Eye (tissue), 1 donor: ENCODE data around the gene TFAP2A.

ENCODE experiments used
- DNase-seq: peaks from one replicate; pipeline ENCODE4 v3.0.0-alpha.2; 2015

Gene TFAP2A

DNA sequence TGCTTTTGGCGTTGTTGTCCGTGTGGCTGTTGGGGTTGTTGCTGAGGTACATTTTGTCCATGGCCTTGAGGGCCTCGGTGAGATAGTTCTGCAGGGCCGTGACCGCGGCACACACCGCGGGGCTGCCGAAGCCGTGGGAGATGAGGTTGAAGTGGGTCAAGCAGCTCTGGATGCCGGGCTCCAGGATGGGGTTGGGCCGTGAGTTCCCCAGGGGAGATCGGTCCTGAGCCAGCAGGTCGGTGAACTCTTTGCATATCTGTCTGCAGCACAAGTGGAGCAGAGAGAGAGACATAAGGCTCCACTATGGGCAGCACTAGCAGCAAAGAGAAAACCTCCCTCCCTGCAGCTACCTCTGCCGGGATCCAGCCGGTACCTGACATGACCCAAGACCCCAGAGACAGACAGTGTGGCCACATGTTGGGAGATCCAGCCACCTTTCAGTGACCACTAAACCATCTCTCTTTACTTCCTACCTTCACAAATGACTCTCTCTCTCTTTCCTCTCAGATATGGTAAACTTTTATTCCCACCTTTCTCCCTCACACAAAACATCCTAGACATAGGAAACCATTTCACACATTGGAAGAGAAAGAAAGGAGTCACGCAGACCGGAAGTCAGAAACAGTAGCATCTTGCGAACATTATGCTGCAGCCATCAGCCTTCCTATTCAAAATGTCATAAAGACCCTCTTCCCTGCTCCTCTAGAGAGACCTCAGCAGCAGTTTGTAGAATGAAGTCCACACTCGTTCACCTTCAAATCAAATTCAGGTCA, 16.2 kb downstream of the TFAP2A start:
- no peak for DNase-seq

DNA sequence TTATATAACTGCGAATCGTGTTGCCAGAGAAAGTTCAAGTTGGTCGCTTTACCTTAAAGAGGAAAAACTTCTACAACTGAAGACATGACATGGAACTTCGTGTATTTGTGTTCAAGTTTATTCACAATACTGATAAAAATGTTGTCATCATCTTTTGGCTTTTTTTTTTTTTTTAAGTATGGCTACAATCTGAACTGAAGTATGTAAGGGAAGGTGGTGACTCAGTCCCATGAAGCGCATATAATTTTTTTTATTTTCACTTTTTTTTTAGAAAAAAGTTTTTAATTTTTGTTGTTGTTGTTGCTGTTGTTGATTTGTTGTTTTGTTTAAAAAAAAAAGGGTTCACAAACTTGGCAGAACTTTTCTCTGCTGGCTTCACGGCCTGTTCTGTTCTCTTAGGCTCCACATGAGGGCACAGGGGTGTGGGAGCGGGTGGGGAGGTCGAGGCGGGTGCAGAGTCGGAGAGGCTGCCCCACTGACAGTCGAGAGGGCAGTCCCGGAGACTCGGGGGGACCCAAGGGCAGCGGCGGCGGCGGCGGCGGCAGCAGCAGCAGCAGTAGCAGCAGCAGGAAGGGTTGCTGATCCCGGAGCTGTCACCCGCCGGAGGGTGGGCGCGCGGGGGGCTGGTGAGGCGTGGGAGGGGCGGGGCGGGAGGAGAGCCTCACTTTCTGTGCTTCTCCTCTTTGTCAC, 17.0 kb downstream of the TFAP2A start:
- DNase-seq: peak; percentile 41

DNA sequence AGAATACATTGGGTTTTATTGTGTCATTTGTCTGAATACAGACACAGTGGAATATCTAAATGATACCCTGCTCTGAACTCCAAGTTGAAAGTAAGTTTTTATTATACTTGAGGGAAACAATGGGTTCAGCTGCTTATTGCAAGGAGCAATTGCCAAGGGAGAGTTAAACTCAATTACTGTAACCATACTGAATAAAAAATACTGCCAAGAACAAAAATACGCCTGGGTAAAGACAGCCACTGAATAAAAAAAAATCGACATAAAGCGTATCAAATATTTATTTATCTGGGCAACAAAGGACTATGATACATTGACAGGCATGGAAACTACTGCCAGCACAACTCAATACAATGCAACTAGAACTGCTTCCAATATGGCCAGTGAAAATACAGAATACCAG, 18.1 kb downstream of the TFAP2A start:
- peak; percentile 41 for DNase-seq

DNA sequence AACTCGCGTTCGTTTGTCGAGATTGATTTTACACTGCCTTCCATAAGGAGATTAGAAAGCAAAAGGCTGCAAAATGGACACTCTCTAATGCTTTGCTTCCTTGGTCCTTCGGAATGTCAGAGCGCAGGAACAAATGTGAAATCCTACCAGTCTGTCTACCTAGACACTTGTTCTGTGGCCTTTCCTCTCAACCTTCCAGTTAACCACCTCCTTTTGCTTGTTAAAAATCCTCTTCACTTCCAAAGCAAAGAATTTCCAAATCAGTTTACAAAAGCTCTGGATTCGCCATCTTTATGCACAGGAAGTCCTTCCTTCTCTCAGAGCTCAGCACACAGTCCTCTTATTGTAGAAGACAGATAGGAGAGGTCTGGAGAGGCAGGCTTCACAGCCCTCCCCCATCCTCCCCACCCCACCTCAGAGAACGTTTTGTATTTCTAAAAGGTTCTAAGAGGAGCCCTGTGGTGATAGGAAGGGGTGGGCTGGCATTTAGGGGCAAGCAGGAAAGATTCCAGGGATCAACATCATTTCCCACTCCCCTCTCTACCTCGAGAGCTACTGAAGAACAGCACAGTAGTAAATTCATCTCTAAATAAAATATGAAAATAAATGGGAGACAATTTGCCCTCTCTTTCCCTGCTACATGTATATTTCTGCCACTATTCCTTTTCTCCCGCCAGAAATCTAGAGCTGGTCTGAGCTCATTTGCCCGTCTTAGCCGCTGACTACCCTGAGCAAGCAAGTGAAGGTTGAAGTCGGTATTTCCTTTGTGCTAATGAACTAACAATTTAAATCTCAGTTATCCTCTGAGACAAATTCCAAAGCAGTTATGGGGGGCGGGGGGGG, 18.9 kb downstream of the TFAP2A start:
- peak; percentile 81 for DNase-seq

DNA sequence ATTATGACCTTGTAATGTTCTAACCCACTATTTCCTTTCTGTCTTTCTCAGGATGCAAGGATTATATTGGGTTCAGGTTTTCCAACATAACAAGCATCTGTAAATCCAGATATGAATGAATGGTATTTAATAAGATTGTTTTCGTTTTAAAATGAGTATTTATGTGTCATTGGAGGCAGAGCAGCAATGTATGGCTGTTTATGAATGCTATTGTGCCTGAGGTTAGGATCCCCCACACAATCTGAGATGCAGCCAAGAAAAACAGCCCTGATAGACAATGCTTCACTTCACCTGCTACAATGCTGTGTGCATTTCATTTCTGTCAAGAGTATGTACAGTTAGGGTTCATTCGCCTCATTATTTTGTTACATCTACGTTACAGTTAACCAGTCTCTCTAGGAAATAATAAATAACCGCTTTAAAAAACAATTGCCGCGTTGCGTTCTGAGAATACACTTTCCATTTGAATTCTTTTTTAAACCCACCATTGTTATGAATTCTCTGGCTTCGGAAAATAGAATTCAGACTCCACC, 19.6 kb downstream of the TFAP2A start:
- no peak for DNase-seq

DNA sequence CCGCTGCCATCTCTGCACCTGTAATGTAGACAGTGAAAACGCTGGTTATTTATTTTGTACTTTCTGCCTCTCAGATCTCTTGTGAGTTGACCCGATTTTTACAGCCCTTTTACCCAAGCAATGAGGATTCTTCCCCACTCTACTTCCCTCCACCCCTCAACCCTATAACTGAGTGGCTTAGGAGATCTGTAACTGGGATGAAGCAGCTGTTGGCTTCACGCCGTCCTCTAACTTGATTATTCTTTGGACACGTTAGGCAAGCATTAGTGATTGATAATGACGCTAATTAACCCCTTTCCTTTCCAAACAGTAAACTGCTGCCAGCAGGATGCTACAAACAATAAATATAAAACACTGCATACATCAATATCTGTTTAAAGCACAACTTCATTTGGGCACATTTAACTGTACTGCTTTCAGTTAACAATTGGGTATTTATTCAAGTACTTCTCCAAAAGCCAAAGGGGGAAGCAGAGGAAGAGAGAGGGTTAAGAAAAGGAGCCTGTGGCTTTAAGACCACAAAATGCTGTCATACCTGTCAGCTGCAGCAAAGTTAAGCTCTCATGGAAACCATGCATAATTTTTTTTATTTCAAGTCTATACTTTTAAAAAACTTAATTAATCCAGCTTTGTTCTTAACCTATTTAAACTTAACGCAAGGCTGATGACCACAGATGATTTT, 21.2 kb downstream of the TFAP2A start:
- DNase-seq: peak; percentile 42

DNA sequence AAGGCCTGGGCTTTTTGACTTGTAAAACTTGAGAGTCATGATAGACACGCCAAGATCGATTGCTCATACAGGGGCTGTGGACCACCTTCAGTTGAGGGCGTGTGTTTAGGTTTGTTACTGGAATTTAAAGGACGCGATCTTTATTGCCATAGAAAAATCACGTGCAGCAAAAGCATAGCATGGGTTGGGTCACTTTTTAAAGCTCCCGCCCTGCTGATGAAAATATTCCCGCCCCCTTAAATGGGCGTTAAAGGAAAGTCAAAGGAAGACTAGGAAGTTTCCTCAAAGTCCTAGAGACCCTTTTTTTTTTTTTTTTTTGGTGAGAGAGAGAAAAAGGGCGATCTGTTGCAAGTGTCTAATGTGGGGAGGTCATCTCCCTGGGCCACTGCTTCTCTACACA, 23.1 kb downstream of the TFAP2A start:
- DNase-seq: no peak

DNA sequence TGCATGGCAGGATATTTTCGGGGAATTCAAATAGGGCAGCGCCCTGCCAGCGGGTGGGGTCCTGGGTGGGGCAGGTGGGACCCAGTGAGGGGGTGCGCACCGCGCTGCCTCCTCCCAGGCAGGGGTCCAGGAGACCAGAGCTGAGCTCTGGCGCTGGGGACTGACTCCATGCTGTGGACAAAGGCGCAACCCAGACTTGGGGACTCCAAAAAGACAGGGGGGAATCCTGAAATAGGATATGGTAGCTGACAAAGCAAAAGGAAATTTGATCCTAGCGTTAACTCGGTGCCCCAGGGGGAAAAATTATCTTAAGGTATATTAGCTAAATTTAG, 23.6 kb downstream of the TFAP2A start:
- no peak for DNase-seq

DNA sequence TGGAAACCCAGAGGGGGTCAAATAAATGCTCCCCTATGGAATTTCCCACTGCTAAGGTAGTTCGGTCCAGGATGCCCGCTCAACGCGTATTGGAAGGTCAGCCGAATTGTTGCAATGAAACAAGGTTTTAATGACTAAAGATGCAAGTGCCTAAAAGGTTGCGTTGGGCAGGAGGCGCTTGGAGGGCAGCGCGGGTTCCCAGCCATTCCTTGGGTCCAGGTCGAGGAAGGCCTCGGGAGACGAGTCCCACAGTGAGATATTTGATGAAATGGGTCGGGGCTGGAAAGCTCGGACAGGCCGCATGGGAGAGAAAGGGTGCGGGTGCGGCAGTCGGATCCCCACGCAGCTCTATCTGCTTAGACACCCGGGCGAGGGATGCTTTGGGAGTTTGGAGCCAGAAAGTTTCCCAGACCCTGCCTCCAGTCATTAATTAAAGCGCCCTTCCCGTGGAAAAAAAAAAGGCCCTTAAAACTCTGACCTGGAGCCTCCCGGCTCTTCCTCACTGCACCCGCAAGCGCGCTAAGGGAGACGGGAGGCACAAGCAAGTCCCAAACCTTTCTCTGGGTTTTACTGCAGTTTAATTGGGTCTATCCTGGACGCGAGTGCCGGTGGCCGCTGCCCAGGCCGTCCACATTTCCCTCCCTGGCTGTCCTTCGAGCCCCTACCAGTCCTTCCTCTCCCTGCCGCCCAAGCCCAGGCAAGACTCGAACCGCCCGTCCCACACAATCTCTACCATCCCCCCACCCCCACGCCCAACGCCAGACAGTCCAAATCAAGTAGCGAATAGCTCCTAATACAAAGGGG, 24.2 kb downstream of the TFAP2A start:
- DNase-seq: peak; percentile 61

DNA sequence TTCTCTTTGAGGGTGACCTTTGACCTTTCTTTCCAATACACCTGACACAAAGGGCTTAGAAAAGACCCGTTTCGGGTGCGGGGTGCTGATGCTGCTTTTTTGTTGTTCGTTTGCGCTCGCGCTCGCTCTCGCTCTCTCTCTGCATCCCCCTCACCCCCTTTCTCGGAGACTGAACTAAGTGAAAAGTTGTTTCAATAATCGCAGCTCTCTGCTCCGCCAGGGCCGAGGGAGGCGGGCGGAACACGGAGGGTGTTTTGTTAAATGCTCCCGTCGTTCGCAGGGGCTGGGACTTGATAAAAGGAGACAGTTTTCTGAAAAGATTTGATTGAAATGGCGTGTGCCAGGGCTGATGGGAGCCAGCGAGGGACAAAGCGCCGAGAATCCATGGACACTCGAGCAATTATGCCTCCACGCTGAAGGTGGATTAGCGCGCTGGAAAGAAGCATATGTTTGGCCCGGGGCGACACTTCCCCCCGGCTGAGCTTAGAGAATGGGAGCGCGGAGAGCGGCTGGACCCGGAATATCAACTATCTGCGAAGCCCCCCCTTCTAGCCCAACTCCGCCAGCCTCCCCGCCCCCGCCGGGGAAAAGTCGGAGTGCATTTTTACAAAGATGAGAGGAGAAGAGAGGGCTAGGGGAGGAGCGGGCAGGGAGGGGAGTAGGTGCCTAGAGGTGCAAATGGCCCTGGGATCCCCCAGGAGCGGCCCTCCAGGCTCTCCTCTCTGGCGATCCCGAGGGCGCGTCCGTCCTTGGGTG, 25.0 kb downstream of the TFAP2A start:
- DNase-seq: peak; percentile 87

DNA sequence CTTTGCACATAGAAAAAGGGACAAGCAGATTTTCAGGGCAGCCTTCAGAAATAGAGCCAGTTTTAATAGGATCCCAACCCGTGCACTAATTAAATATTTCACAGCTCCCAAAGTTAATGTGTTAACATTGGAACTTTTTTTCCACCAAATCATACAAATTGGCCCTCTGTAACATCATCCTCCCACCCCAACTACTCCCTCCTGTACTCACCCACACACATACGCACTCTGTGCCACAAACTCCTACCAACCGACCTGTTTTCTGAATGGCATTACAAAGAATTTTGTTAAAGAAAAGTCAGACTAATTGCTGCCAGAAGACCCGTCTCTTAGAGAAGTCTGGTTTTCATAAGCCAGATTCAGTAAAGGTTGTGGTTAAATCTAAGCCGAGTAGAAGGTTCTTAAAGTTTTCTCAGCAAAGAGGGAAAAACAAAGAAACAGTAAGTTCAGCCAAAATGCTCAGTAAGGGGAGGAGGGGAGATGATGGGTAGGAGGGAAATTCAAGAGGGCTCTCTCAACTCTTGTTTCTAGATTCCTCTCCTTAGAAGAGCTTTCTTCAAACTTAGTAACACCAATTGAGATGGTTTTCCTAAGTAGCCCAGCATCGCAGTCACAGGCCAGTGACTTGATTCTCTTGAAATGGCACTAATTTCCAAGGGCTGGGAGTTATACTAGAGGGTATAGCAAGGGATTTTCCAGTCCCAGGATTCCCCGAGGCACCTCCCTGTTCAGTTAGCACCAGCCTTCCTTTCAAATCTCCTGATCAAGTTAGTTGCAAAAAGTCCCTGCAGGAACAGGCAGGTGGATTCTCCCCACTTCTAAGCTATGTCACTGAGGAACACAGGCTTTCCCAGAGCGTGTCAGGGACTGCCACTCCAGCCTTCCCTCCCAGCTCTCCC, 27.9 kb downstream of the TFAP2A start:
- no peak for DNase-seq

DNA sequence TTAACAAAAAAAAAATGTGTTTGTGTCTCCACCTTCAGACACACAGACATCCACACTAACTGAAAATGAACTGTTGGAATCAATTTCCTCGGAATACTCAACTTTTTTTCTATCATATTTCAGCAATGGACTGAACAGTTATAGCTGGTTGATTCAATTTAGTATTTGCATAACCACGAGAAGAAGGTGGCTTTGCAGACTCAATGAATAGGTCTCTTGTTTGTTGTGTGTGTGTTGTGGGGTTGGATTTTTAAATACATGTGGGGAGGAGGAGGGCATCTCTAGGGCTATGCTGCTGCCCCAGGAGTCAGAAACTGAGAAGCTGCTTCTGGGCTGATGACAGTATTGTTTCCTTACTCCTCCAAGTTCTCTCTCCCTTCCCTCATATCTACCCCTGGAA, 28.7 kb downstream of the TFAP2A start:
- DNase-seq: peak; percentile 54

DNA sequence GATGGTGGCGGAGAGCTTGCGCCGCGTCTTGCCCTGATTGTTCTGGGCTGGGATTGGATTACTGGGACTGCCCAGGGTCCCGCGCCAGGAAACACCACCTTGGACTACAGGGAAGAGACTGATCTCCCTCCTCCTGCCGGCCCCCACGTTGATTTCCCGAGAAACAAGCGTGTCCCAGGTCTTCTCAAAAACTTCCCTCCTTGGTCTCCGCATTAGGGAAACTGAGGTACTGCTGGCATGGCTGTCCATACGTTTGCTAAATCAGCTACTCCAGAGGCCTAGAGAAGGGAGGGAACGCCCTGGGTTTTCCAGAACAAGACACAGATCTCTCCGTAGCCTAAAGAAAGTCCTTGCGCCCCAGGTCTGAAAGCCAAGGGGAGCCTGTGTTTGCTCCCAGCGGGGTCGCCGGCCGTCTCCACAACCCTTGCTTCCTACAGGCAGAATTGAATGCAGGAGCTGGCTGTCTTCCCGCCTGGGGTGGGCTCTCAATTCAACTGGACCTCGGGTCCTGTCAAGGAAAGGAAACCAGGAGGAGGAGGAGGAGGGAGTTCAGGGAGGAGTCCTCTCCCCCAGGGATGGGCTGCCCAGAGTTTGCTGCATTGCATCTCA, 29.2 kb downstream of the TFAP2A start:
- DNase-seq: peak; percentile 44

DNA sequence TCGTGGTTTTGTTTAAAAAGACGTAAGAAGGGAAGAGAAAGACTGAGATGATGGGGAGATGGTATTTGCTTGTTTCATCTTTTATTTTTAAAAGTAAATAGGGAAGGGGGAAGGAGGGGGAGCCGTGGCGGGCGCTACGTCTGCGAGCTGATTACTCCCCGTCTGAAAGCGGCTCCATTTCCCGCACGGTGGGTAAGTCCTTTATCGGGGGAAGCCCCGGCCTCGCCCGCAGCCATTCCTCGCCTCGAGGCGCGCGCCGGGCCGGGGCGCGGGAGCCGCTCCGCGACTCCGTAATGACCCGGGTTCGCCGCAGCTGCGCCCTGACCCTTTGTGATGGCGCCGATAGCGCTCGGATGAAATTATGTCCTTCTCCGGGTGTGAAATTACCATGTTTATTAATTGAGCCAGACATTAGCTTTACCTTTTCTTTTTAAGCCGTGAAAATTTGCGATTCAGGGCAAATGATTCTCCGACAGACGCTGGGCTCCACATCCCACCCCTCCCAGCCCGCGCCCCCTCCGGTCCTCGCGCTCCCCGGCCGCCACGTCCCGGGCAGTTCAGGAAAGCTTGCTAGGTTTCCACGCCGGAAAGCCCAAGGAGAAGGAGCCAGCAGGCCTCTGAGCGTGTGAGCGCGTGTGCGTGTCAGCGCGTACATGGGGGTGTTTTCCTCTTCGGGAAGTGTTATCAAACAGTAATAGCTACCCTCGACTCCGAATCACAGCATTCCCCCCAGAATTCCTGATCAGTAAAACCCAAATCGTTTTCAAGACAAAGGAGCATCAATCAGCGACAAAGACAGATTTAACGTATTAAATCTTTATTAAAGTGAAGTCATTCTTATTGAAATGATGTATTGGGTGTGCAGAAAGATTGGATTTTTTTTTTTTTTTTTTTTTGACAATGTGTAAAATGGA, 30.0 kb downstream of the TFAP2A start:
- peak; percentile 66 for DNase-seq

DNA sequence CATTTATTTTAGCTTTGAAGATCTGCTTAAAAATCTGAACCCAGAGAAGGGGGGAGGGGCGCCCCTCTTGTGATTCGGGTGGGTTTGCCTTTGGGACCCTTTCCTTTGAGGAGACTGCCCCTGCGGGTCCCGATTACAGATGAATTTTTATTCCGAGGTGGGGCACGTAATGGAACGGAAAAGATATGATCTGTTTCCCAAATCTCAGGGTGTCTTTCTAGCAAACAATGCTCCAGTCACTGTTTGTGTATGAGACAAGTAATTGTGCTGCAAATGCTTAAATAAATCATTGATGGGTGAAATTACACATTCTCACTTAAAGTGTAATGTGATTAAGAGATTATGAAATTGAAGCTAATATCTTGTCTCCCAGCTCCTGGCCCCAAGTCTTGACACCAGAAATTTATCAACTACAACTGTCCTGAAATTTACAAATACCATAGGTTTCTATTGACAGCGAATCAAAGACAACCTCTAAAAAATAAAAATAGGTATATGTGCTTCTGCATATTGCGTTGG, 30.7 kb downstream of the TFAP2A start:
- DNase-seq: peak; percentile 63

DNA sequence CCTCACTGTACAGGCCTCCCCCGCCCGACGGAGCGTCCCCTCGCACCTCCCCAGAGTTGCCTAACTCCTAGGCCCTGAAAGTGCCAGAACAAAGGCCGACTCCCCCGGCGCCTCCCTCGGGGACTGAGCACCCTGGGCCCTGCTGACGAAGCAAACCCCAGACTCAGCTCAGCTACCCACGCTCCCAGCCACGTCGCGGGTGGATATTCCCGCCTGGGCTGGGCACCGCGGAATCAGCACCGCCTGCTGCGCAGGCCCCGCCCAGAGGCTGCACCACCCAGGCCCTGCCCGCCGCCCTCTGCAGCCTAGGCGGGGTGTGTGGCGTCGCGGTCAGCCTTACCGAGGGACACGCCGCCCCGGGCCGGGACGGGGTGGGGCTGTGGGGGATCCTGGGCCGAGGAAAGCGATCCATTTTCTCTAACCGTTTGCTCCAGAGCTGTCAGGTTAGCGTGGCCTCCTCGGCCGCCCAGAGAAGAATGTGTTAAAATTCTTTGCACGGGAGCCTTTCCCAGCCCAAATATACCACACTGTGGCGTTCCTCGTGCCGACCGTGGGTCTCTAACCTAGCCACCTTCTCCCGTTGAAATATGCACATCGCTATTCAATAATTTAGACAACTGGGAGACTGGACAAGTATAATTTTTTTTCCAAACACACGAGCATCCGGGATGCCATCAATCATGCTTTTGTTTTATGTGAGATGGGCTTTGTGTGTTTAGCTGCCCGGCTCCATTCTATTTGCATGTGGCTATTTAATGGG, 31.4 kb downstream of the TFAP2A start:
- peak; percentile 69 for DNase-seq

DNA sequence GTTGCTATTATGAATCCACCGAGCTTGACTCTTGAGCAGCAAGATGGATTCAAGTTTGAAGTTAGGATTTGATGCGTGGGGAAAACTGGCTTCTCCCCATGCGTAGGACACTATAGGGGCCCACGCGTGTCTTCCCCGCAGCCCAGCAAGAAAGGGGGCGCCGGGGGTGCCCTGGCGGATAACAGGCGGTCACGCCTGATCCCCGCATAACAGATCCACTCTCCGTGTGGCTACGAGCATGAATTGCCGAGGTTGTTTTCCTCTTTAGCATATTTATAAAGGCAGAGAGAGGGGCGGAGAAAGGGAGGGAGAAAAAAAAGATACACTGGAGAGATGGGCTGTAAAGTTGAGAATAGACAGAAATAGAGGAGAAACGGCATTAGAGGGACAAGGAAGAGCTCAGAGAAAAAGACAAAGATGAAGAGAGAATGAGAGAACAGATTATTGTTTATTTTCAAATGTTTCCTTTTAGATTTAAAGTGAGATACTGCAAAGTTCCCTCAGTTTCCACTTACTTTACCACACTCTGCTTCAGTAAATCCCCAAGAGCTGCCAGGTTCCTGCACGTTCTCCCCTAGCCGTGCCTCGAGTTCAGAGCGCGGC, 32.0 kb downstream of the TFAP2A start:
- peak; percentile 52 for DNase-seq
